Stimulated activated naive CD4-positive, alpha-beta T cell (primary cell): Measurements from ENCODE around the gene UPK1B.
A peak's percentile ranks its signal among the peaks of the same experiment; 100 is the strongest.

Experiments
- DNase-seq, 6 experiments: peaks; one replicate each; lab custom pipeline; 2025; lab: John Stamatoyannopoulos, UW

Gene UPK1B

DNA sequence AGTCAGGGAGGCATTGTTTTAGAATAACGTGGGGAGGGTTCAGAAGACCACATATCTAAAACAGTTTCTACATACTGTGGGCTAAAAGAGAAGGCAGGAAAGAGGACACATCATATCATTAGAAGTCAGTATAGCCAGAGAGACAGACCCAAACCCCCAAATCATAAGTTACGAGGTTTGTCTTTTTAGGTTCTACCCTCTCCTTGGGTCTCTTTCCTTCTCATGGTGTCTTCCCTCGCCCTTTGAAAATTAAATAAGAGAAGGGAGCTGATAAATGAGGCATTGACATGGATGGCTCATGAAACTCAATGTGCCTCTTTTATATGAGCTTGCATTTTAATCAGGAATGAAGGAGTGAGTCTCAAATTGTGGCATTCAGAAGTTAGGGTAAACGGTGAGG lies 3.4 kb downstream of the UPK1B start:
- DNase-seq: no peak

DNA sequence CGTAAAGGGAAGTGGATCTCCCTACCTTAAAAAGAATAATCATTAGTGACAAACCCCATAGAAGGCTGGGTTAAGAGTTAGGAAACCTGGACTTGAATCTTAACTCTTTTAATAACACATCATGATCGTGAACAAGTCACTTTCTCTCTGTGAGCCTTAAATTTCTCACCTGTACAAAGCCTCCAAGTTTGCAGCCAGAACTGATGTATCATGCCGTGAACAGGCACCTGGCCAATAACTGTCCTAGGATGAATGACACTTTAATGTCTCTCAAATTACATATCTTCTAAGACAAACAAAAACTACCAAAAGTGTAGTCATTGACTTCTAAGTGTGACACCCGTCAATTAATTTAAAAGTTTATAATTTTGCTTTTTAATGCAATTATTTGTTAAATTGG lies 3.9 kb downstream of the UPK1B start:
- DNase-seq: no peak

DNA sequence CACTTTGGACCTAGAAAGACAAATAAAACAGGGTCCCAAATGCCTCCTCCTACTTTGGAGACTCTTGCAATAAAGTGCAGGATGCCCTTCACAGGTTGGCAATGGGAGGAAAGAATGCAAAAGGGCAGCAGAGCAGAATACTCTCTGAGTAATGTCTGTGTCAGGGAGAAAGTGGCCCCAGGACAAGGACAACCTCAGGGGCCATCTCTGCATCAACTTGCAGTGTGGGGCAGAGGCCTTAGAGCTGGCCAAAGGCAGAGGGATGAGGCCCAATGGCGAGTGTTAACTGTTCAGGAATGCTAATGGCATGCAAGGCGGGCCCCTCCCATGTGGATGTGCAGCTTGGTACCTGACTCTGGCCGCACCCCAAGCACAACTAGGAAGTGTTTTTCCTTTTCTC lies 8.4 kb downstream of the UPK1B start:
- DNase-seq: no peak

DNA sequence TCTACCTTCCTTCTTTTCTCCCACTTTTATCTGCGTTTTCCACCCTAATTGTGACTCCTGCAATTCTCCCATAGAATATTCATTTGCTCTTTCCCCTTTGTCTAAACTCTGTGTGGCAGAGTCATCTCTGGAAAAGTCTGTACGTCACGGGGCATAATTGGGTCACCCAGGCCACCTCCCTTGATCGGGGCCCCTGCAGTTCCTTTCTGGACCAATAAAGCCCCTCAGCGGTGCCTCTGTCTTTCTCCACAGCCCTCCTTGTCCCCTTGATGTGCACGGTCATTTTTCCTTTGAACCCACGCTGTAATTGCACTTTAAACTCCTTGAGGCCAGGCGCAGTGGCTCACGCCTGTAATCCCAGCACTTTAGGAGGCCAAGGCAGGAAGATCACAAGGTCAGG lies 10.7 kb downstream of the UPK1B start:
- no peak for DNase-seq

DNA sequence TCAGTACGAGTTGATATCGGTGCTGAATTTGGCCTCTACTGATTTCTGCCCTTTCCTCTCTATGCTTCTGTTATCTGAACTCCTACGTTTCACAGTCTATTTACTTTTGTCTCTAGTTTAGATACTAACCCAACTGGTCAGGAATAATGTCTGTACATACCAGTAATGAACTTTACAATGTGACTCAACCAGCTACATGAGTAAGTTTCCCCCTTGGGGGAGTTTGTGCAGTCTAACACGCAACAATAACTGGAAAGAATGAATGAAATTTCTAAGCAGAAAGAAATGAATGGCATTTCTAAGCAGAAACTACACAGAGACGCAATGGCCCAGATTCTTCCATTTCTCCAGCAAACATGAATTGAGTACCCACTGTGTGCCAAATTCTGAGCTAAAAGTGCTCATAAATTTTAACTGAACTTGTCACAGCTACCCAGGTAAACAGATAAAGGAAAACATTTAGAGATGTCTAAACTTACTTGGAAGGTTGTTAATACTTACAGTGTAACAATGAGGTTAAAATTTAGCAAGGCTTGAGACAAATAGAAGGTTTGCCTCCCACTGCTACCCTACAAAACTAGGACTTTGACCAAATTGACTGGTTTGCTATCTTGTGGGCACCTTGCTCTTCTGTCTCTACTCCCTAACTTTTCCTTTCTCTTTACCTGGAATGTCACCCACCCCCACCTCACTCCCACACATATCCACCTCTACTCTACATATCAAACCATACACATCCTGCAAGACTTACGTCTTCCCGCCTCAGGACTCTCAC lies 11.6 kb downstream of the UPK1B start:
- DNase-seq: no peak

DNA sequence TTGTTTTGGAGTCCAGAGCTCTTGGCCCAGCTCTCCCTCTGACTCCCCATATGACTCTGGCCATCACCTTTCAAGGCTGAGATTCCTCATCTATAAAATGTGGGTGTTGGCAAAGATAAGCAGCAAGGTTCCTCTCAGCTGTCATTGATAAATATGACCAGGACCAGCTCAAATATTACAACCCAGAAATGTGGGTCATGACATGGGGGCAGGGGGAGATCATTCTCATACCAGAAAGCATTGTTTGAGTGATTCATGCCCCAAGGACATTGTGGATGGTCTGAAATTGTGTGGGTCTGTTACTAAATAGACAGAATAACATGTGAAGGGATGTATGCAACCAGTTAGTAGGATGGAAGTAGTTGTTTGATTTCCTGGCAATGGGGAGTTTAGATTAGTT lies 13.9 kb downstream of the UPK1B start:
- no peak for DNase-seq

DNA sequence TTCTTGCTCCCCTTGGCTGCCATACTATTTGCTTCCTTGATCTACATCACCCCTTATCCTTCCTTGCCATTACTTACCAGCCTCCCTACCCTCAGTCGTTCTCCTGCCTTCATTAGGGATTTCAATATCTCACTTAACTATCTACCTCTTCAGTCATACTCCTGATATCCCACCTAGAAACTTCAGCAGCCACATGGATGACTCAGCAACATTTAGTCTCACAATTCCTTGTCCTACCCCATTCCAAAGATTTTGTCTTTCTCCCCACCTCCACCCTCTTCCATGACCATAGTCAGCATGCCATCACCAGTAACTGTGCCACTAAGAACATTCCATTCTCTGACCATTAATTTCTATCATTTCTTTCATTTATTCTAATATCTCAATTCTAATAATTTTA lies 18.4 kb downstream of the UPK1B start:
- no peak for DNase-seq

DNA sequence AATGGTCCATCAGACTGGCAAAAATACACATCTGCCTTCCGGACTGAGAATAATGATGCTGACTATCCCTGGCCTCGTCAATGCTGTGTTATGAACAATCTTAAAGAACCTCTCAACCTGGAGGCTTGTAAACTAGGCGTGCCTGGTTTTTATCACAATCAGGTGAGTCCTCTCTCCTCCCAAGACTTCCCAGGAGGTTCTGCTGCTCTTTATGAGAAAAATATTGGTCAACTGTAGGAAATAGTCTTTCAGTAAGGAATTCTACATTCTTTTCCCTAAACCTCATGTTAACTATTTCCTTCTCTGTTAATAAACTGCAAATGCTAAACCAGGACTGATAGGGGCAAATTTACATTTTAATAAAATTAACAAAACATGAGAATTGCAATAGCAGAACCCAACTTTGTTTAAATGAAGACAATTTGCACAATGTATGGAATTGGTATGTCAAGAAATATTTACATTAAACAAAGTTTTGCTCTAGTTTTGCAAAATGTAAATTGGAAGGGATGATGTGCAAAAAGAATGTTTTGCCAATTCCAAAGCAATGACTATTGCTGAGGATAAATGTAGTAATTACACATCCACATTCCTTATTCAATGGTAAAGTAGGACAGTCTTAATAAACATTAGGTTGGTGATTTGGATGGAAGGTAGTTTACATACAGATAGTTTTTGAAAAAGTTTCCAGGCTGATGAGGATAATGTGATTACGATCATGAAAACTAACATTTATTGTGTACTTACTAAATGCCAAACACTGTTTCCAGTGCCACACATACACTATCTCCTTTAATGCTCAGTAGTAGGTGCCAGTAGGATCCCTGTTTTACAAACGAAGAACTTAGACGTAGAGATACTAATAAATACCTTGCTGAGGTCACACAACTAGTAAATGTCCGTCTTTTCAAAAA lies 21.1 kb downstream of the UPK1B start:
- no peak for DNase-seq

DNA sequence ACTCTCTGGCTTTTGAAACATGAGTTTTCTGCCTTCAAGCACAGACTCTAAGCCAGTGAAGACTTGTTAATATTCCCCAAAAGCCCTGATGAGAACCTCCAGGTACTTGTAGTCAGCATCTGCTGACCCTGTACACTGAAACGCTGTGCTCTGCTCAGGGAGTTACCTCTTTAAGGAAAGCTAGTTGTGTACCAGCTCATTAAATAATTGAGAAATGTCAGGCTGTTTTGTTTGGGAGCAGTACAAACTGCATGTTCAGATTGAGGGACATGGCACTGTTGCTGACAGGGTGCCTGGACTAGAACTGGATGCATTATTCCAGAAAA lies 21.7 kb downstream of the UPK1B start:
- no peak for DNase-seq

DNA sequence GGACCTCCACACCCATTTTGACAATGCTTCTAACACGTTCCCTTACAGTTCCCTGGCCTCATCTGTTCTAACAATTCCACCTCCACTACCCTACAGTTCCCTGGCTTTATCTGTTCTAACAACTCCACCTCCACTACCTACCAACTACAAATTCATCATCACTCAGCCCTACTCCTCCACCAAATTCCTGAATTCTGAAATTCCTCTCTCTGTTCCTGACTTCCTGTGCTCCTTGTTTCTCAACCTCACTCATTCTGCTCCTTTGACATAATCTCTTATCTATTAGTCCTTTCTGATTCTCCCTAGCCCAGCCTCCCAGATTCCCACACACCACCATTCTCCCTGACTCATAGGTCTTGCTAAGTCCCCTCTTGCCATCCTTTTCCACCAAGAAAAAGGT lies 22.5 kb downstream of the UPK1B start:
- DNase-seq: no peak

DNA sequence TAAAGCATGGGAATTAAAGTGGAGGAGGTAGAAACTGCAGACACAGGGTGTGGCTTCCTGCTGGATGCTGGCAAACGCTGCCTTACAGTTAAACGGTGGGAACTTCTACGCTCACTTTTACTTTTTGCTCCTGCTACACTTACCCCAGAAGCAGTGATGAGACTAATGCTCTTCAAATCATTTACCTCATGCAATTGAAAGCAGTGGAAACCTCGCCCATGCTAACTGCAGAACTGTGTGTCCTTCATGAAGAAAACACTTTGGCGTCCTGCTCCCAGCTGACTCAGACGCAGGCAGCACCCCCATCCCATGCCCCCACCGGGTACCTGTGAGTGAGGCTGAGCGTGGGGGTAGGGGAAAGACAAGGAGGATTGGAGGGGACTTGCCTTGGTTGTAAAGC lies 31.8 kb downstream of the UPK1B start:
- DNase-seq: peak in 1 of 6 experiments; percentile 18

DNA sequence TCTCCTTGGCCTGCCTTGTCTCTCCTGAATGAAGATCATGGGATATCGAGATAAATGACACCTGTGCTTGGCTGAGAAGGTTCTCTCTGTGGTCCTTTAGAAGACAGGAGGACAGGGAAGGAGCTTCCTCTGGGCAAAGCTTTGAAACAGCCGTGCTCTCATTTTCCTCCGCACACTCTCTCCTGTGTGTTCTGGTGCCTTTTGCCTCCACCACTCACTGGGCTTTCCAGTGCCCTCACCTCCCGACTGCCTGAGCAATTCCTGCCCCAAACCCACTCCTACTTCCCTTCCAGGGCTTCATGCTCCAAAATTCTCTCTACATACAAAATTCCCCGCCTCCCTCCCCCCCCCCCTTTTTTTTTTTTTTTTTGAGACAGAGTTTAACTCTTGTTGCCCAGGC lies 32.3 kb downstream of the UPK1B start:
- no peak for DNase-seq

DNA sequence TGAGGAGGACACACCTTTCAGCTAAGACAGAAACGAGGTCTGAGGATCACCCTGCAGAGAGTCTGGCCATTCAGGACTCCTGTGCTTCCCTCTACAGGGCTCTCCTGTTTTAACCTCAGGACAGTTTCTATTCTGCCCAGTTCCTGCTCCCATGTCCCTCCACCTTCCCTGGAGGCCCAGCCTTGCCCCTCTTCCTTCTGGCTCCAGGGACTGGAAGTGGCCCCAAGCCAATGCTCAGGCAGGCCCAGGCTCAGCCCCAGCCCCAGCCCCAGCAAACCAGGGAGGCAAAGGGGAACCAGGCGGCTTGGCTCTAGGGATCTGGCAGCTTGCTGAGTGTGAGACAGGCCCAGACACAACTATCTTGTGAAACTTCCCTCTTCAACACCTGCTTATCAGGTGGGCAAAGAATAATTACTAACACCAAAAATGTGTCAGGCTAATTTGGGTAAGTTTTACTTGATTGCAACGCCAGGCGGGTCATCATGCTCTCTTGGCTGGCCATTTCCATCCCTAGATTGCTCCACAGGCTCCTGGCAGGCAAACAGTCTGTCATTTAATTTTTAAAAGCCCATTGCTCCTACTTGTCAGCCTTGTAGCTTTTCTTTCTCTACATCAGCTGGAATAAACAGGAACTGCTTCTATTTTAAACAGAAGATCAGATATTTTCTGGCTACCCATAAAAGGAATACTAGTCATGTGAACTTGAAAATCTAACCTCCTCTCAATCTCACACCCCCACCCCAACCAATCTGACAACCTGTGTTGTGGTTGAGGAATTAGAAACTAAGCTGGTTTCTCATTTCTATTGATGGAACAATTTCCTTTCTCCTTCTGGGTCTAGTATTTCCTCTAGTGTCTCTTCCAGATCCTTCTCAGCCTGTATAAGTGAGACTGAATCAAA lies 33.5 kb downstream of the UPK1B start:
- DNase-seq: peak in 4 of 6 experiments; percentile 12 to 53 (median 50)

DNA sequence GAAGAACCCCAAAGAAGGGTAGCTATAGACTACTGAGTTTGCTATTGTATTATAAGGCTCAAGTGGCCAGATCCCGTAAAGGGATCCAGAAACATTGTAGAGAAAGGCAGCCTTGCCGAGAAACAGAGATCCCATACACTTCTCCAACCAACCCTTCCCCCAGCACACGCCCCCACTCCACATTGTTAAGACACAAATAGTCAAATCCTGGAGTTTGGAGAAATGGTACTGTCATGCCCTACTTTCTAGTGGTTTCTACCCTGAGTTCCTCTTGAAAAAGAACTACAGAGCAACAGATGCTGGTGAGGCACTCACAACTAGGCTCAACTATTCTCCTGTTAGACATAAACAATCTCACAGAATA lies 34.1 kb downstream of the UPK1B start:
- DNase-seq: no peak

DNA sequence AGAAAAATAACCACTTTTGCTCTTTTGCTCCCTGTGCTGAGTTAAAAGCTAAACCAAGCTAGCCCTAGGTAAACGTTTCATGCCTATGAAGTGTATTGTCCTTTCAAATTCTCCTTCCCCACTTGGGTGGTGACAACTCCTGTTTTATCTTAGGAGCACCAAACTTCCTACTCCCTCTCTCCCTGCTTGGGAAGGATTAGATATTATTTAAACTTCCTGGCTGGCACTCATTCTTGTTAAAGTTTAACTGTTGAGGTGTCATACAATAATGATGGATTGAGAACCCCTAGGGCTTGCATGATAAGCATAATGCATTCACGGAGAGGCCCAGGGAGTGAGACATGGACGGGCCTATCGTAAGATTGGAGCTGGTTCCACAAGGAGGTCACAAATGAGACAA lies 37.8 kb downstream of the UPK1B start:
- no peak for DNase-seq

DNA sequence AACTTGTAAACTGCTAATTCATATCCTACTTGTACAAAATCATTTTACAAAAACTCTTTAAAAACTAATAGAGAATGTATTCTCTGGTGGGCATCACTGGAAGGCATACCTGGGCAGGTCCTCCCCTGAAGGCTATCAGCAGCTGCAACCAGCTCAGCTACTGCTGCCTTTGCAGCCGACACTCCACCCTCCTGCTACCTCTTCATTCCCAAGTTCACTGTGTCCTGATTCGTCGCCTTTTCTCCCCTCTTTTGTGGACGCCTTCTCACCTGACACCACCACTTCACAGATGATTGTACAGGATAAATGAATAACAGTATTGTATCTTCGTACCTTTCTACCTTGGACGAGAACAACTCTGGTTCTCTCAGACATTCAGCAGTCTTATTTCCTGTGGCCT lies 38.4 kb downstream of the UPK1B start:
- DNase-seq: no peak

DNA sequence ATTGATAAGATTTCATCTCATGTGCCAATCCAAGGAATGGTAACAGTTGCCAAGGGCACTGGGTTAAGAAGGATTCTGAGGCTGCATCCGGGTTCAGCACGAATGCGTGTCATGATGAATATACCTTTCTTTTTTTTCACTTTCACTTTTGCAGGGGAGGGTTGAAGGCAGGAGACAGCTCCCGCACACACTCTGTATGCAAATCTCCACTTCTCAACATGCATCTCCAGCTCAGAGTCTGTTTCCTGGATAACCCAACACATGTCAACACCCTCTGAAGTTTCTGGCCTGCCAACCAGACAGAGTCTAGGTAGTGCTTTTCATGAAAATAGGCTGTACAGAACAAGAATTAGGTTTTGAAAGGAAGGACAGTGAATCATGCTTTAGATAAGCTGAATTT lies 45.7 kb downstream of the UPK1B start:
- peak in 5 of 6 experiments; percentile 17 to 79 (median 72) for DNase-seq

DNA sequence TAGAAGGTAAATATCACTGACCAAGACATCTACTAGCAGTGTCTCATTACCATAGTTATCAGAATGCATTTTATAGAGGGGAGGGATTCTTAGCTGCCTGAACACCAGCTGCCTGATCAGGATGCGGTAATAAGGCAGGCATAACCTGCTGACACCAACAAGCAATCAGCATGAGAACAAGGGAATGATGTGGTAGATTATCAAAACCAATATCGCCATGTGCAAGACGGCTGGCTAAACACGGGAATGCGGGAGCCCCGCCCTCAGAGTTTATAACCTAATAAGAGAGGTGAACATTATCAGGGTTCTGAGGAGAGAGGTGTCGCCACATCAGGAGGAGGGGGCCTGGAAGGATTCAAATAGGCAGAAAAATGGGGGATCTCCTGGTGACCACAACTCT lies 46.8 kb downstream of the UPK1B start:
- DNase-seq: no peak

DNA sequence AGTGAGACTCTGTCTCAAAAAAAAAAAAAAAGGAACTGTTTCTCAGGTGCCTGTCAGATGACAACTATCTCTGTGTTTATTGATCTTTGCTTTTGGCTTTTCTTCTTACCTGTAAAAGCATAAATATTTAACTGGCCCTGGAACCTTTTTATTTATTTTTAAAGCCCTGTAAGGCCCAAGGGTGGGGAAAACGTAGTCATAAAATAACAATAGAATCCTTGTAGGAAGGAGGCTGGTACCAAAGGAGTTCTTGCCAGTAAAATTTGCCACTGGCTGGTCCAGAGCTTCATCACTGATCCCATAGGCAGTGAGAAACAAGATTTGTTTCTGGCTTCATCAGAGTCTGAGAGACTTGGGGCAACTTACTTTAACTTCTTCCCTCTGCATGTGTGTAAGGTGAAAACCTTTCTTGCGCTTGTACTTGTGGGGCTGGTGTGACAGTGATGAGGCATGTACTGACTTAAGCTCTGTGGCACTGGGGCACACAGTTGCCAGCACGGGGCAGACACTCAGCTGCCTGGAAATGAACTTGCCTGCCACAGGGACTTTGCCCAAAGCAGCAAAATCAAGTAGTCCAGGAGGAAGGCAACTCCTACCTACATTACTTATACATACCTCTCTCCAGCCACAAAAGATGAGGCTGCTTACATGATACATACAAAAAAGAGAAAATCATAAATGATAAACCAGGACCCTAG lies 47.7 kb downstream of the UPK1B start:
- no peak for DNase-seq

DNA sequence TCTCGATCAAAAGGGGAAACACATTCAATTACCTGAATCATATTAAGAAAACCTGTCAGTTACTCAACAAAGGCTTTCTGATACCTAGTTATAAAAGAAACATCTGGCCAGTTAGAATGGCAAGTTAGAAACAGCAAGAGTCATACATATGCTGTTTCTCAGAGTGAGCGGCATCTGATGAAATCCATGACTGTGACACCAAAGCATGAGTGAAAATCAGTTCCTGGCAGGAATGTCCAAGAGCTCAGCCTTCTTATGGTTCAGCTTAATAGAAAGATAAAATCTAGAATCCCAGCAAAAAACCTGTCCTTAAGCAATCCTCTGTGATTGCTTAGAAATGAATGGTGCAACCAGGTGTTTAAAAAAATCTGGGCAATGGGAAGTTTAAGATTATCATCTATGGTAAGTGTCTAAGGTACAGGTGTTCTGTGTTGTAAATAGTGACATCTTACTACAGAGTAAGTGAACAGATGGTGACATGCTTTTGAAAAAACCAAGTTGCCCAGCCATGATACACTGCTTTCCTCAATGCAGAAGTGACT lies 48.5 kb downstream of the UPK1B start:
- no peak for DNase-seq

DNA sequence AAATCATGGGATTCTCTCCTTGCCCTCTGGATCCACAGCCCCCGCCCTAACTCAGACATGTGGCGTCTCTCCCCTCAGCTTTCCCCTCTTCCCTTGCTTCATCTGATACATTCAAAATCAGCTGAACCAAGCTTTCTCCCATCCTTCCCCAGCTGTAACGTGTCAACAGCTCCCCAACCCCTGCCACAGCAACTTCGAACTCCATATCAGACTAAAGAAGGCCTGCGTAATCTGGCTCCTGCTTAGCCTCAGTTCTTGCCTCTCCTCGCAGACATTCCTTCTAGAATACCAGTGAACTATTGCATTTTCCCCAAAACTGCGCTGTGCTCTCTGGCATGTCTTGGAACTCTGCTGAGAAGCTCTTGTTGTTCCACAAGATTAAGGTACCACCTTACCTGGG lies 49.0 kb downstream of the UPK1B start:
- no peak for DNase-seq

DNA sequence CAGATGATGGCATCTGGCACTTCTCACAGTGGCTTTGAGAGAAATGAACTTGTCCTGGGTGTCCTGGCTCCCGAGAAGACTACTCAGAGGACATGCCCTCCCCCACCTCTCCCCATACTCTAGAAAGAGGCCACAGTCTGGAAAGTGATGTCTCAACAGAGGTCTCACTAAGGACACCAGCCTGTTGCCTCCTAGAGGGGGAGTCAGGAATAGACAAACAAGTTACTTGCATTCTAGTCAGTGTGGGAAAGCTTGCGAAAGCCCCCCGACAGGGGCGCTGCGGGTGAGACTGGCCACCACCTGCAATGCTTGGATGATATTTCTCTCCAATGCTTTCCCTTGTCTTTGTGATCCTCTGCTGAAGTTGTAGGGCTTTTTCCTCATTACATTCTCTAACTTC lies 50.1 kb downstream of the UPK1B start:
- no peak for DNase-seq
